Cardiac muscle cell (in vitro differentiated cells and primary cell): ENCODE measurements around the gene OTULIN. TPM values are rescaled to one million over a fixed set of nuclear protein-coding genes. Genes with fewer than 3 reads are reported as not detected.

ENCODE experiments used
- DNase-seq, 2 donors: peaks; one replicate each; pipeline versions ENCODE4 v3.0.0 to v3.0.0-alpha.2; 2010 to 2017; ENCODE audit warnings: low read depth in 1 of 2, low spot score in 1 of 2
- H3K27ac ChIP-seq: fragments of 200-600 bp; sonication (generic); 2 replicates; pipeline ENCODE4 v1.5.1; 2016
- H3K27me3 ChIP-seq: fragments of 200-600 bp; sonication (generic); 2 replicates; pipeline ENCODE4 v1.6.0; 2016; ENCODE audit warnings: control low read depth
- H3K36me3 ChIP-seq: fragments of 200-600 bp; sonication (generic); 2 replicates; pipeline ENCODE4 v1.5.1; 2016; ENCODE audit warnings: control low read depth
- H3K4me1 ChIP-seq: fragments of 200-600 bp; sonication (generic); 2 replicates; pipeline ENCODE4 v1.8.1; 2017; ENCODE audit warnings: low read depth, mild to moderate bottlenecking, mixed run types
- H3K4me3 ChIP-seq: fragments of 200-600 bp; sonication (generic); 2 replicates; pipeline ENCODE4 v1.5.1; 2016; ENCODE audit warnings: mild to moderate bottlenecking
- H3K9me3 ChIP-seq: fragments of 200-600 bp; sonication (generic); 2 replicates; pipeline ENCODE4 v1.5.1; 2017; ENCODE audit warnings: low read depth, mild to moderate bottlenecking, control low read depth
- polyA plus RNA-seq: library from polyadenylated mRNA; unstranded; fragments of >200 nt; fragmentation: Nextera tagmentation; extraction: Ambion mirVana; gene quantifications from 2 replicates; pipeline ENCODE4 v1.2.1, GENCODE V29; 2016
- total RNA-seq: library from RNA; depleted of rRNA; stranded (reverse); fragments of >200 nt; gene quantifications from 2 replicates; pipeline ENCODE4 v1.2.3, GENCODE V29; 2016
- TF ChIP-seq, protein P1 (sequence below): IDR thresholded peaks from 2 replicates; pipeline ENCODE4 v1.5.1; 2012; ENCODE audit warnings: low read depth, mild to moderate bottlenecking, low read length

The OTULIN gene
- total and polyA plus RNA-seq, 2 experiments from 2014 or later, result 17.1 to 31.2 TPM

- no peak overlapping the region for H3K27ac ChIP-seq
- no peaks in the 10 kb centered on the region for H3K9me3 ChIP-seq
- TF ChIP-seq, protein P1, sequence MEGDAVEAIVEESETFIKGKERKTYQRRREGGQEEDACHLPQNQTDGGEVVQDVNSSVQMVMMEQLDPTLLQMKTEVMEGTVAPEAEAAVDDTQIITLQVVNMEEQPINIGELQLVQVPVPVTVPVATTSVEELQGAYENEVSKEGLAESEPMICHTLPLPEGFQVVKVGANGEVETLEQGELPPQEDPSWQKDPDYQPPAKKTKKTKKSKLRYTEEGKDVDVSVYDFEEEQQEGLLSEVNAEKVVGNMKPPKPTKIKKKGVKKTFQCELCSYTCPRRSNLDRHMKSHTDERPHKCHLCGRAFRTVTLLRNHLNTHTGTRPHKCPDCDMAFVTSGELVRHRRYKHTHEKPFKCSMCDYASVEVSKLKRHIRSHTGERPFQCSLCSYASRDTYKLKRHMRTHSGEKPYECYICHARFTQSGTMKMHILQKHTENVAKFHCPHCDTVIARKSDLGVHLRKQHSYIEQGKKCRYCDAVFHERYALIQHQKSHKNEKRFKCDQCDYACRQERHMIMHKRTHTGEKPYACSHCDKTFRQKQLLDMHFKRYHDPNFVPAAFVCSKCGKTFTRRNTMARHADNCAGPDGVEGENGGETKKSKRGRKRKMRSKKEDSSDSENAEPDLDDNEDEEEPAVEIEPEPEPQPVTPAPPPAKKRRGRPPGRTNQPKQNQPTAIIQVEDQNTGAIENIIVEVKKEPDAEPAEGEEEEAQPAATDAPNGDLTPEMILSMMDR, result no peak
- no peak overlapping the region for H3K4me3 ChIP-seq
- H3K4me1 ChIP-seq, result no peaks in the 10 kb centered on the region
- H3K36me3 ChIP-seq, result peaks cover 3% of the 10 kb centered on the region
- no peak for DNase-seq
- H3K27me3 ChIP-seq, result no peaks in the 10 kb centered on the region
Observed at GRCh38 chr5:14748180-14748900, 83.8 kb downstream of the OTULIN start.

Other genes starting within 250 kb of the OTULIN start
- gene OTULINL, start 82.9 kb upstream of the OTULIN start, total RNA-seq, result 0.27 and 0.42 TPM in 2 replicates
- 0.95 and 2.2 TPM in 2 replicates for gene OTULINL, start 82.9 kb upstream of the OTULIN start, polyA plus RNA-seq
- 35.5 and 48.1 TPM in 2 replicates for gene ANKH, start 207.1 kb downstream of the OTULIN start, total RNA-seq
- 26.6 and 58.7 TPM in 2 replicates for gene ANKH, start 207.1 kb downstream of the OTULIN start, polyA plus RNA-seq